Stimulated activated CD4-positive, alpha-beta T cell treated with anti-CD3 and anti-CD28 coated beads, Interleukin-15, amount 100 ng/mL, for 1 hour (primary cell): ENCODE measurements around the gene CDCA3.

Source experiments
- DNase-seq, 2 donors: peaks; one replicate each; pipeline ENCODE4 v3.0.0-alpha.2; 2020; ENCODE audit warnings: low read depth in 1 of 2, low spot score in 1 of 2

CDCA3 gene

GRCh38 chr12:6833189-6833890, 17.7 kb downstream of the CDCA3 start:
- no peak for DNase-seq

- DNase-seq: no peak
These were observed 19.0 kb downstream of the CDCA3 start for GRCh38 chr12:6832125-6832524.

- DNase-seq: no peak
These were observed 19.6 kb downstream of the CDCA3 start for GRCh38 chr12:6831450-6831995.

GRCh38 chr12:6830999-6831398, 20.1 kb downstream of the CDCA3 start:
- no peak for DNase-seq

- DNase-seq: no peak
These were observed 20.7 kb downstream of the CDCA3 start for GRCh38 chr12:6830286-6830890.

GRCh38 chr12:6829536-6830220, 21.4 kb downstream of the CDCA3 start:
- DNase-seq: no peak

- peak in 1 of 2 donors; percentile 47 for DNase-seq
These were observed 22.1 kb downstream of the CDCA3 start for GRCh38 chr12:6828781-6829535.

GRCh38 chr12:6827982-6828780, 22.9 kb downstream of the CDCA3 start, which contains the start of gene P3H3:
Gene P3H3 (plus strand): TSS chr12:6828407. CDS start chr12:6828441, 34 bp downstream.
- no peak for DNase-seq

- DNase-seq: peak in 1 of 2 donors; percentile 30
These were observed 23.6 kb downstream of the CDCA3 start for GRCh38 chr12:6827437-6827911.

GRCh38 chr12:6826734-6827436, 24.2 kb downstream of the CDCA3 start:
- DNase-seq: no peak

GRCh38 chr12:6826125-6826733, 24.9 kb downstream of the CDCA3 start:
- DNase-seq: no peak

- peak; percentile 70 to 74 for DNase-seq
These were observed 25.5 kb downstream of the CDCA3 start for GRCh38 chr12:6825398-6826124.

- DNase-seq: no peak
These were observed 26.1 kb downstream of the CDCA3 start for GRCh38 chr12:6824901-6825381.

- DNase-seq: no peak
These were observed 26.9 kb downstream of the CDCA3 start for GRCh38 chr12:6824085-6824775.

GRCh38 chr12:6823182-6824084, 27.7 kb downstream of the CDCA3 start:
- DNase-seq: no peak

- DNase-seq: no peak
These were observed 28.5 kb downstream of the CDCA3 start for GRCh38 chr12:6822426-6823135.
